Measurements from ENCODE around the gene MYO3A. TPM values are rescaled to one million over a fixed set of nuclear protein-coding genes. Genes with fewer than 3 reads are reported as not detected.

The MYO3A gene
- total RNA-seq, 2 donors from 2014 or later, result not detected

GRCh38 chr10:26219676-26220075 lies 285.6 kb downstream of the MYO3A start:
- no peaks in the 10 kb centered on the region for H3K9me3 ChIP-seq
- H3K4me1 ChIP-seq, result peaks cover 0 to 34% of the 10 kb centered on the region in 2 donors
- H3K27ac ChIP-seq, result no peak overlapping the region
- H3K36me3 ChIP-seq, result no peaks in the 10 kb centered on the region
- peaks cover 5 to 40% of the 10 kb centered on the region in 2 donors for H3K27me3 ChIP-seq
- no peak for DNase-seq (ENCODE audit: low spot score)
- no peak for TF ChIP-seq CTCF (IDR thresholded peaks at IDR 0.05)
- H3K4me3 ChIP-seq, result no peak overlapping the region

- peaks cover 5 to 38% of the 10 kb centered on the region in 2 donors for H3K27me3 ChIP-seq
- H3K9me3 ChIP-seq, result no peaks in the 10 kb centered on the region
- no peak overlapping the region for H3K4me3 ChIP-seq
- no peaks in the 10 kb centered on the region for H3K36me3 ChIP-seq
- no peak for DNase-seq (ENCODE audit: low spot score)
- peaks cover 0 to 23% of the 10 kb centered on the region in 2 donors for H3K4me1 ChIP-seq
- H3K27ac ChIP-seq, result no peak overlapping the region
- no peak for TF ChIP-seq CTCF (IDR thresholded peaks at IDR 0.05)
Observed at GRCh38 chr10:26220901-26221300, 286.9 kb downstream of the MYO3A start.

GRCh38 chr10:26221541-26221940 lies 287.5 kb downstream of the MYO3A start:
- Histone ChIP-seq H3K36me3 (no peaks in the 10 kb centered on the region), H3K4me1 (peaks cover 0 to 16% of the 10 kb centered on the region in 2 donors), H3K27me3 (peaks cover 5 to 32% of the 10 kb centered on the region in 2 donors), H3K9me3 (no peaks in the 10 kb centered on the region), H3K4me3 (no peak overlapping the region), H3K27ac (no peak overlapping the region)
- DNase-seq (ENCODE audit: low spot score), result no peak
- no peak for TF ChIP-seq CTCF (IDR thresholded peaks at IDR 0.05)

- no peaks in the 10 kb centered on the region for H3K9me3 ChIP-seq
- H3K27me3 ChIP-seq, result peaks cover 0 to 22% of the 10 kb centered on the region in 2 donors
- no peak overlapping the region for H3K4me3 ChIP-seq
- peaks cover 0 to 6% of the 10 kb centered on the region in 2 donors for H3K4me1 ChIP-seq
- no peak for TF ChIP-seq CTCF (IDR thresholded peaks at IDR 0.05)
- no peak for DNase-seq (ENCODE audit: low spot score)
- no peak overlapping the region for H3K27ac ChIP-seq
- H3K36me3 ChIP-seq, result no peaks in the 10 kb centered on the region
Observed at GRCh38 chr10:26222563-26222962, 288.5 kb downstream of the MYO3A start.

- DNase-seq (ENCODE audit: low spot score), result no peak
- H3K4me1 ChIP-seq, result no peaks in the 10 kb centered on the region
- no peak overlapping the region for H3K27ac ChIP-seq
- no peaks in the 10 kb centered on the region for H3K36me3 ChIP-seq
- H3K27me3 ChIP-seq, result peaks cover 0 to 7% of the 10 kb centered on the region in 2 donors
- H3K4me3 ChIP-seq, result no peak overlapping the region
- TF ChIP-seq CTCF (IDR thresholded peaks at IDR 0.05), result no peak
- H3K9me3 ChIP-seq, result no peaks in the 10 kb centered on the region
Observed at GRCh38 chr10:26225322-26225721, 291.3 kb downstream of the MYO3A start.

GRCh38 chr10:26227786-26228185 lies 293.8 kb downstream of the MYO3A start:
- H3K4me1 ChIP-seq, result no peaks in the 10 kb centered on the region
- no peak overlapping the region for H3K27ac ChIP-seq
- H3K4me3 ChIP-seq, result no peak overlapping the region

More at GRCh38 chr10:26227786-26228185, 293.8 kb downstream of the MYO3A start:
- Histone ChIP-seq H3K36me3 (no peaks in the 10 kb centered on the region), H3K27me3 (no peaks in the 10 kb centered on the region), H3K9me3 (no peaks in the 10 kb centered on the region)
- TF ChIP-seq CTCF (IDR thresholded peaks at IDR 0.05), result no peak
- no peak for DNase-seq (ENCODE audit: low spot score)
